ENCODE results near the gene CCDC159.

CCDC159 gene

GRCh38 chr19:11364296-11364904 is 18.1 kb downstream of the CCDC159 start:
- no peak for TF ChIP-seq SIN3A (IDR thresholded peaks at IDR 0.05; ENCODE audit: borderline replicate concordance, insufficient read depth, low read length)
- TF ChIP-seq FOXP2 (optimal IDR thresholded peaks at IDR 0.05; ENCODE audit: borderline replicate concordance, extremely low read depth, extremely low read length, insufficient read depth): no peak
- TF ChIP-seq POLR2AphosphoS5 (IDR thresholded peaks at IDR 0.05; ENCODE audit: low read depth, low read length): no peak
- no peak for TF ChIP-seq TAF1 (IDR thresholded peaks at IDR 0.05; ENCODE audit: borderline replicate concordance, insufficient read depth, low read length)
- no peak for TF ChIP-seq REST (IDR thresholded peaks at IDR 0.05; ENCODE audit: insufficient read depth in 1 of 2, low read depth in 2 of 2, low read length in 2 of 2)

DNA sequence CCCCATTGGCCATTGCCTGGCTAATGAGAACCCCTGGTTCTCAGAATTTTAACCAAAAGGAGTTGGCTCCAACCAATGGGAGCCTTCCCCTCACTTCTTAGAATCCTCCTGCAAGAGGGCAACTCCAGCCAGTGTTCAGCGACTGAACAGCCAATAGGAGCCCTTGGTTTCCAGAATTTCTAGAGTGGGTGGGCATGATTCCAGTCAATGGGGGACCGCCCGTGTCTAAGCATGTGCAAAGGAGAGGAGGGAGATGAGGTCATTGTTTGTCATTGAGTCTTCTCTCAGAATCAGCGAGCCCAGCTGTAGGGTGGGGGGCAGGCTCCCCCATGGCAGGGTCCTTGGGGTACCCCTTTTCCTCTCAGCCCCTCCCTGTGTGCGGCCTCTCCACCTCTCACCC is 18.6 kb downstream of the CCDC159 start:
- TF ChIP-seq POLR2AphosphoS5 (IDR thresholded peaks at IDR 0.05; ENCODE audit: low read depth, low read length) (no peak), FOXP2 (optimal IDR thresholded peaks at IDR 0.05; ENCODE audit: borderline replicate concordance, extremely low read depth, extremely low read length, insufficient read depth) (no peak), SIN3A (IDR thresholded peaks at IDR 0.05; ENCODE audit: borderline replicate concordance, insufficient read depth, low read length) (no peak), REST (IDR thresholded peaks at IDR 0.05; ENCODE audit: insufficient read depth in 1 of 2, low read depth in 2 of 2, low read length in 2 of 2) (no peak), TAF1 (IDR thresholded peaks at IDR 0.05; ENCODE audit: borderline replicate concordance, insufficient read depth, low read length) (no peak)

DNA sequence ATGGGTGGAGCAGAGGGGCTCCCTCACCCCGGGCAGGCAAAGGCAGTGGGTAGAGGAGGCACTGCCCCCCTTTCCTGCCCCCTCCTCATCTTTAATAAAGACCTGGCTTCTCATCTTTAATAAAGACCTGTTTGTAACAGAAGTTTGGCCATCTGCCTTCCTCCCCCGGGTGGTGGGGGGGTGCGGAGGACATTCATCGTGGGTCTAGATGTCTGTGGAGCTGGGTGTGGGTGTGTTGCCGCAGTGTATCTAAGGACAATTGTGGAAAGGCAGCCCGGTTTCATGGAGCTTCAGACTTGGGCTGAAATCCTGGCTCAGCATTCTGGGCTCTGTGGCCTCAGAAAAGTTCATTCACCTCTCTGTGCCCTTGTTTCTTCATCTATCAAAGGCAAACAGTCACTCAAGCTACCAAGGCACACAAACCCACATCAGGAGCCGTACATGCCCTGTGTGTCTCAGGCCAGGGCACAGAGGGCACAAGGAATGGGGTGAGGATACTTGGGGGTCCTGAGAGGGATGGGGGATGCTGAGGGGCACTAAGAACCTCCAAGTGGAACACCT is 19.3 kb downstream of the CCDC159 start:
- TF ChIP-seq FOXP2 (optimal IDR thresholded peaks at IDR 0.05; ENCODE audit: borderline replicate concordance, extremely low read depth, extremely low read length, insufficient read depth) (no peak), POLR2AphosphoS5 (IDR thresholded peaks at IDR 0.05; ENCODE audit: low read depth, low read length) (no peak), SIN3A (IDR thresholded peaks at IDR 0.05; ENCODE audit: borderline replicate concordance, insufficient read depth, low read length) (no peak), REST (IDR thresholded peaks at IDR 0.05; ENCODE audit: insufficient read depth in 1 of 2, low read depth in 2 of 2, low read length in 2 of 2) (no peak), TAF1 (IDR thresholded peaks at IDR 0.05; ENCODE audit: borderline replicate concordance, insufficient read depth, low read length) (no peak)

- TF ChIP-seq TAF1 (IDR thresholded peaks at IDR 0.05; ENCODE audit: borderline replicate concordance, insufficient read depth, low read length): no peak
- TF ChIP-seq REST (IDR thresholded peaks at IDR 0.05; ENCODE audit: insufficient read depth in 1 of 2, low read depth in 2 of 2, low read length in 2 of 2): no peak
- TF ChIP-seq SIN3A (IDR thresholded peaks at IDR 0.05; ENCODE audit: borderline replicate concordance, insufficient read depth, low read length): no peak
- TF ChIP-seq POLR2AphosphoS5 (IDR thresholded peaks at IDR 0.05; ENCODE audit: low read depth, low read length): no peak
- no peak for TF ChIP-seq FOXP2 (optimal IDR thresholded peaks at IDR 0.05; ENCODE audit: borderline replicate concordance, extremely low read depth, extremely low read length, insufficient read depth)
These were observed 21.2 kb downstream of the CCDC159 start for GRCh38 chr19:11367528-11367927.

Data from PFSK-1 (cell line).